Mesendoderm (in vitro differentiated cells): ENCODE measurements around the gene BHLHA15.

Source experiments
- DNase-seq: peaks from one replicate; pipeline ENCODE4 v3.0.0; 2013
- H2AK5ac ChIP-seq: 2 replicates; pipeline ENCODE4 v1.6.1; 2013; ENCODE audit warnings: low read length, inconsistent platforms
- H2BK120ac ChIP-seq: 2 replicates; pipeline ENCODE4 v1.6.1; 2013; ENCODE audit warnings: low read depth, mild to moderate bottlenecking, low read length, moderate library complexity, mixed read lengths
- H2BK15ac ChIP-seq: replicated peaks from 2 replicates; pipeline ENCODE4 v1.6.1; 2013; ENCODE audit warnings: low read depth, mild to moderate bottlenecking, moderate library complexity
- H2BK5ac ChIP-seq: 2 replicates; pipeline ENCODE4 v1.6.1; 2013; ENCODE audit warnings: low read length, inconsistent platforms
- H3K18ac ChIP-seq: 2 replicates; pipeline ENCODE4 v1.6.1; 2013; ENCODE audit warnings: mild to moderate bottlenecking, low read length, mixed read lengths
- H3K23ac ChIP-seq: one replicate; pipeline ENCODE4 v1.6.1; 2013; ENCODE audit warnings: low read length
- H3K27ac ChIP-seq: 2 replicates; pipeline ENCODE4 v1.5.1; 2013; ENCODE audit warnings: low read depth, mild to moderate bottlenecking, inconsistent platforms, low read length, moderate library complexity
- H3K27me3 ChIP-seq: 2 replicates; pipeline ENCODE4 v1.6.1; 2013; ENCODE audit warnings: low read length, control low read depth, mild to moderate bottlenecking, inconsistent platforms; ENCODE audit not compliant: insufficient read depth, poor library complexity
- H3K36me3 ChIP-seq: 2 replicates; pipeline ENCODE4 v1.6.1; 2013; ENCODE audit warnings: low read length, inconsistent platforms; ENCODE audit not compliant: control insufficient read depth, insufficient read depth
- H3K4ac ChIP-seq: one replicate; pipeline ENCODE4 v1.6.1; 2013; ENCODE audit warnings: low read depth, mild to moderate bottlenecking, low read length, moderate library complexity
- H3K4me1 ChIP-seq: 2 replicates; pipeline ENCODE4 v1.6.1; 2013; ENCODE audit warnings: low read depth, low read length, inconsistent platforms; ENCODE audit not compliant: control insufficient read depth
- H3K4me2 ChIP-seq: 2 replicates; pipeline ENCODE4 v1.6.1; 2013; ENCODE audit warnings: low read length
- H3K4me3 ChIP-seq: 2 replicates; pipeline ENCODE4 v1.5.1; 2013; ENCODE audit warnings: mild to moderate bottlenecking, low read length
- H3K56ac ChIP-seq: one replicate; pipeline ENCODE4 v1.6.1; 2013; ENCODE audit warnings: low read length
- H3K79me1 ChIP-seq: 2 replicates; pipeline ENCODE4 v1.6.1; 2013; ENCODE audit warnings: low read length, inconsistent platforms
- H3K79me2 ChIP-seq: 2 replicates; pipeline ENCODE4 v1.6.1; 2013; ENCODE audit warnings: mild to moderate bottlenecking, low read length; ENCODE audit not compliant: control insufficient read depth, insufficient read depth
- H3K9ac ChIP-seq: 2 replicates; pipeline ENCODE4 v1.6.1; 2013; ENCODE audit warnings: low read length, inconsistent platforms
- H4K5ac ChIP-seq: one replicate; pipeline ENCODE4 v1.6.1; 2013; ENCODE audit warnings: low read length
- H4K8ac ChIP-seq: one replicate; pipeline ENCODE4 v1.6.1; 2013; ENCODE audit warnings: low read depth, mild to moderate bottlenecking, control low read depth, low read length, moderate library complexity
- WGBS: extraction: QIAGEN DNeasy Blood & Tissue Kit; methylation state at CpG from one replicate; pipeline ENCODE4 v1.1.7; 2013; ENCODE audit warnings: low lambda C conversion rate, missing lambda C conversion rate; ENCODE audit not compliant: insufficient coverage; ENCODE audit errors: extremely low coverage; 5-methylcytosine and 5-hydroxymethylcytosine counted together

The BHLHA15 gene

DNA sequence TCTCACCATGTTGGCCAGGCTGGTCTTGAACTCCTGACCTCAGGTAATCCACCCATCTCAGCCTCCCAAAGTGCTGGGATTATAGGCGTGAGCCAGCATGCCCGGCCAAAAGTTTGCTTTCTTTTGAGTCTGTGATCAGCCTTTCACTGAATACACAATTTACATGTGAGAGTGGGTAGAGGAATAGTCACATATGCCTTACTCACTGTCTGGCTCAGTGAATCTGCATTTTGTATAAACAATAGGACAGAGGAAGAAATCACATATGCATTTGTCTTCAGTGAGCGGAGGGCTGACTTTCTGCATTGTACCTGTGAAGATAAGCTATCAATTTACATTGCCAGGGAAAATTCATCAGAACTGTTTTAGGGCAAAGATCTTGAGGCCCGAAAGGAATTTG is 43.3 kb downstream of the BHLHA15 start:
- no peak overlapping the region for H3K18ac ChIP-seq
- no CpG with 5 or more reads among the region's 4 CpGs for WGBS
- no peaks in the 10 kb centered on the region for H3K36me3 ChIP-seq
- no peak overlapping the region for H2BK120ac ChIP-seq
- H3K23ac ChIP-seq = no peak overlapping the region
- peaks cover 2% of the 10 kb centered on the region for H3K4me1 ChIP-seq
- no peak overlapping the region for H3K4ac ChIP-seq
- H3K4me2 ChIP-seq = no peak overlapping the region
- no peak overlapping the region for H4K5ac ChIP-seq
- H3K9ac ChIP-seq = no peak overlapping the region
- no peak overlapping the region for H3K4me3 ChIP-seq
- H2BK5ac ChIP-seq = no peak overlapping the region
- no peak overlapping the region for H3K27ac ChIP-seq
- H3K79me2 ChIP-seq = no peaks in the 10 kb centered on the region
- peaks cover 2% of the 10 kb centered on the region for H3K79me1 ChIP-seq
- H2AK5ac ChIP-seq = no peak overlapping the region
- no peak overlapping the region for H4K8ac ChIP-seq
- no peak overlapping the region for H2BK15ac ChIP-seq
- no peaks in the 10 kb centered on the region for H3K27me3 ChIP-seq
- H3K56ac ChIP-seq = no peak overlapping the region
- no peak for DNase-seq

DNA sequence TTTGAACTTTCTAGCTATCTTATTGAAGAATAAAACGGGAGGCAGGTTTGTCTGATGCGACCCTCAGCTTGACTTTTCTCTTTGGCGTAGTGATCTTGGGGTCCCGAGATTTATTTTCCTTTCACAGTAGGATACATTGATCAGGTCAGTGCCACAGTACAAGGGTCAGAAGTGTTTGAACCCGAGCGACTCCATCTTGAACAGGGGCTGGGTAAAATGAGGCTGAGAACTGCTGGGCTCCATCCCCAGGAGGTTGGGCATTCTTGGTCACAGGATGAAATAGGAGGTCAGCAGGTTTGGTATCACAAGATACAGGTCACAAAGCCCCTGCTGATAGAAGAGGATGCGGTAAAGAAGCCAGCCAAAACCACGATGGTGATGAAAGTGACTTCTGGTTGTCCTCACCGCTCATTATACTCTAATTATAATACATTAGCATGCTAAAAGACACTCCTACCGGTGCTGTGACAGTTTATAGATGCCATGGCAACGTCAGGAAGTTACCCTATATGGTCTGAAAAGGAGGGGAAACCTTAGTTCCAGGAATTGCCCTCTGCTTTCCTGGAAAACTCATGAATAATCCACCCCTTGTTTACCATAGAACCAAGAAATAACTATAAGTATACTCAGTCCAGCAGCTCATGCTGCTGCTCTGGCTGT is 43.8 kb downstream of the BHLHA15 start:
- Histone ChIP-seq H3K4ac (no peak overlapping the region), H4K5ac (no peak overlapping the region), H3K18ac (no peak overlapping the region), H3K79me2 (no peaks in the 10 kb centered on the region), H3K79me1 (peaks cover 2% of the 10 kb centered on the region), H3K27me3 (no peaks in the 10 kb centered on the region), H2AK5ac (no peak overlapping the region), H3K23ac (no peak overlapping the region), H2BK5ac (no peak overlapping the region), H2BK120ac (no peak overlapping the region), H3K36me3 (no peaks in the 10 kb centered on the region), H3K9ac (no peak overlapping the region), H3K56ac (no peak overlapping the region), H3K4me3 (no peak overlapping the region), H4K8ac (no peak overlapping the region), H3K27ac (no peak overlapping the region), H3K4me2 (no peak overlapping the region), H2BK15ac (no peak overlapping the region), H3K4me1 (peaks cover 2% of the 10 kb centered on the region)
- no CpG with 5 or more reads among the region's 11 CpGs for WGBS
- no peak for DNase-seq

DNA sequence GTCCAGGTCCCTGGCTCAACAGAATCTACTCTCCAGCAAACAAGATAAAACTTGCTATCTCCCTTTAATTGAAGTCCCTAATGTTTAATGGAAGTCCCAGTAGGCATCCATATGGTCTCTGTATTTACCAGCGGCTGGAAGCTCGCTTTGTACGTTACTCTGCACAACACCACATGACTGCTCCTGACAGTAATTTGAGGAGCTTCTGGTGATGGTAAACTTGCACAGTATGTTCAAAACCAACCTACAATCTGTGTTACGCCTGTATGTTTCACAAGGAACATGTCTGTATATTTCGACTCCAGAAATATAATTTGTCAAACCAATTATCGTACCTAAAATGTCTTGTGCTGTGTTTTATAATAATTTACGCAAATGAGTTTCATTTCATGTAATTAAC is 45.2 kb downstream of the BHLHA15 start:
- H3K4me2 ChIP-seq = no peak overlapping the region
- DNase-seq = no peak
- WGBS = no CpG with 5 or more reads among the region's 7 CpGs

DNA sequence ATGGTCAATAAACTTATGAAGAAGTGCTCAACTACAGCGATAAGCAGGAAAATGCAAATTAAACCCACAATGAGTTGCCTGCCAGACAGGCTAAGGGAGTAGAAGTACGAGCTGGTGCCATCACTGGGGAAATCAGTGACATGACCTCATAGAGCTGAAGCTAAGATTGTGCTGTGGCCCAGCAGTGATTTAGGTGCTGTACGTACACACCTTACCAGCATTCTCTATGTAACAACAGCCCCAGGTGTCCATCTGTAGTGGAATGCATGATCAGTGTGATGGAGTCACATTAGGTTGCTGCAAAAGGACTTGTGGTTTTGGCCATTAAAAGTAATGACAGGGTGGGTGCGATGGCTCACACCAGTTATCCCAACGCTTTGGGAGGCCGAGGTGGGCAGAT is 46.5 kb downstream of the BHLHA15 start:
- WGBS = no CpG with 5 or more reads among the region's 6 CpGs
- Histone ChIP-seq H2AK5ac (no peak overlapping the region), H3K4me3 (no peak overlapping the region), H4K8ac (no peak overlapping the region), H2BK120ac (no peak overlapping the region), H3K56ac (no peak overlapping the region), H3K4me1 (no peaks in the 10 kb centered on the region), H2BK15ac (no peak overlapping the region), H3K27ac (no peak overlapping the region), H2BK5ac (no peak overlapping the region), H3K9ac (no peak overlapping the region), H3K79me2 (no peaks in the 10 kb centered on the region), H3K36me3 (no peaks in the 10 kb centered on the region), H3K4me2 (no peak overlapping the region), H4K5ac (no peak overlapping the region), H3K23ac (no peak overlapping the region), H3K79me1 (peaks cover 2% of the 10 kb centered on the region), H3K4ac (no peak overlapping the region), H3K18ac (no peak overlapping the region), H3K27me3 (no peaks in the 10 kb centered on the region)
- DNase-seq = no peak

More for the DNA sequence above, 45.2 kb downstream of the BHLHA15 start:
- Histone ChIP-seq H3K36me3 (no peaks in the 10 kb centered on the region), H3K79me2 (no peaks in the 10 kb centered on the region), H4K5ac (no peak overlapping the region), H2BK15ac (no peak overlapping the region), H4K8ac (no peak overlapping the region), H2BK5ac (no peak overlapping the region), H3K4ac (no peak overlapping the region), H3K79me1 (peaks cover 2% of the 10 kb centered on the region), H3K4me3 (no peak overlapping the region), H3K27me3 (no peaks in the 10 kb centered on the region), H3K9ac (no peak overlapping the region), H3K27ac (no peak overlapping the region), H3K4me1 (peaks cover under 1% of the 10 kb centered on the region), H3K56ac (no peak overlapping the region), H2AK5ac (no peak overlapping the region), H2BK120ac (no peak overlapping the region), H3K23ac (no peak overlapping the region), H3K18ac (no peak overlapping the region)
